ENCODE measurements around the gene COL11A2. TPM values are rescaled to one million over a fixed set of nuclear protein-coding genes. Genes with fewer than 3 reads are reported as not detected.
A peak's percentile ranks its signal among the peaks of the same experiment; 100 is the strongest.

COL11A2 gene
- total RNA-seq, 2 experiments from 2014 or later = 2.8 to 3.0 TPM

DNA sequence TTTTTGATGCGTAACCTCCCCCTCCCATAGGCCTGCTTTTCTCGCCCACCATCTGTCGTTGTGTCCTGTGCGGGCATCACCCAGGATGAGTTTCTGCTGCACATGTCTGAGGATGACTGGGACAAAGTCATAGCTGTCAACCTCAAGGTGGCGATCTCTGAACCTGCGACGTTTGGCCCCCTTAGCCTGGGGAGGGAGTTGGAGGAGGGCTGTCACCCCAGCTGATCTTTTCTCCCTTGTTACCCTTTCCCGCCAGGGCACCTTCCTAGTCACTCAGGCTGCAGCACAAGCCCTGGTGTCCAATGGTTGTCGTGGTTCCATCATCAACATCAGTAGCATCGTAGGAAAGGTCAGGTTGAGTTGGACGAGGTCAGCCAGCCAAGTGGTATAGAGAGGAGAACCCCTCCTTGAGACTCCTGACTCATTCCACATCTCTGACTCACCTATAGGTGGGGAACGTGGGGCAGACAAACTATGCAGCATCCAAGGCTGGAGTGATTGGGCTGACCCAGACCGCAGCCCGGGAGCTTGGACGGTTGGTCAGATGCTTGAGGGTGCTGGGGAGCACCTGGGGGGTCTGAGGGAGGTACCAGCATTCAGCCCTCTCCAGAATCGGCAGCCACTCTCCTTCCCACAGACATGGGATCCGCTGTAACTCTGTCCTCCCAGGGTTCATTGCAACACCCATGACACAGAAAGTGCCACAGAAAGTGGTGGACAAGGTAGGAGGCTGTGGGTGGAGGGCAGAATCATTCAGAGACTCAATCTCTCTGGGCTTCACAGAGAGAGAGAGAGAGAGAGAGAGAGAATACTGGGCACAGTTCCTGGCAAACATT, 13.1 kb upstream of the COL11A2 start:
- Mint-ChIP-seq H3K27me3 (no peaks in the 10 kb centered on the region), H3K36me3 (ENCODE audit: low read depth) (peaks cover 63% of the 10 kb centered on the region), H3K9me3 (no peaks in the 10 kb centered on the region), H3K27ac (peak overlapping the region; percentile 80), H3K4me3 (peak overlapping the region; percentile 90), H3K4me1 (ENCODE audit: low read depth) (peaks cover 72% of the 10 kb centered on the region)
- ChIA-PET POLR2A (interaction anchor here (1.4 to 1.7 kb wide), 2 partner anchors 44 to 233 kb away, joined by 5 to 18 read pairs; no protein-coding TSS in a partner anchor), CTCF (interaction anchor here (0.6 to 3.1 kb wide), 4 partner anchors 43 to 470 kb away, joined by 3 to 11 read pairs (median 3); no protein-coding TSS in a partner anchor)
- DNase-seq (peak in 2 of 14 experiments; percentile 19 to 58), ATAC-seq (ENCODE audit: poor library complexity) (no peak)
- H3K9me3 ChIP-seq (ENCODE audit: control insufficient read depth in 1 of 2, insufficient read depth in 1 of 2, low read length in 2 of 2) = no peaks in the 10 kb centered on the region
- peak overlapping the region; percentile 56 to 65 for H3K27ac ChIP-seq (ENCODE audit: low read depth in 1 of 2, low read length in 2 of 2)
- TF ChIP-seq, protein P1, sequence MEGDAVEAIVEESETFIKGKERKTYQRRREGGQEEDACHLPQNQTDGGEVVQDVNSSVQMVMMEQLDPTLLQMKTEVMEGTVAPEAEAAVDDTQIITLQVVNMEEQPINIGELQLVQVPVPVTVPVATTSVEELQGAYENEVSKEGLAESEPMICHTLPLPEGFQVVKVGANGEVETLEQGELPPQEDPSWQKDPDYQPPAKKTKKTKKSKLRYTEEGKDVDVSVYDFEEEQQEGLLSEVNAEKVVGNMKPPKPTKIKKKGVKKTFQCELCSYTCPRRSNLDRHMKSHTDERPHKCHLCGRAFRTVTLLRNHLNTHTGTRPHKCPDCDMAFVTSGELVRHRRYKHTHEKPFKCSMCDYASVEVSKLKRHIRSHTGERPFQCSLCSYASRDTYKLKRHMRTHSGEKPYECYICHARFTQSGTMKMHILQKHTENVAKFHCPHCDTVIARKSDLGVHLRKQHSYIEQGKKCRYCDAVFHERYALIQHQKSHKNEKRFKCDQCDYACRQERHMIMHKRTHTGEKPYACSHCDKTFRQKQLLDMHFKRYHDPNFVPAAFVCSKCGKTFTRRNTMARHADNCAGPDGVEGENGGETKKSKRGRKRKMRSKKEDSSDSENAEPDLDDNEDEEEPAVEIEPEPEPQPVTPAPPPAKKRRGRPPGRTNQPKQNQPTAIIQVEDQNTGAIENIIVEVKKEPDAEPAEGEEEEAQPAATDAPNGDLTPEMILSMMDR (IDR thresholded peaks at IDR 0.05) = no peak
- intact Hi-C loops (cut with DNase I, micrococcal nuclease) = loop anchor here (10.0 kb wide), 3 partner anchors 361 to 1541 kb away; partner anchors contain the start of genes C6orf47 (in 1 of the 2), CSNK2B (in 1 of the 2), FKBPL (in 1 of the 2) and GPANK1 (in 1 of the 2)
- peaks cover 33% of the 10 kb centered on the region for H3K36me3 ChIP-seq (ENCODE audit: insufficient read depth, low read length)
- H3K4me3 ChIP-seq (ENCODE audit: low read length) = peak overlapping the region; percentile 90
- H3K27me3 ChIP-seq (ENCODE audit: control insufficient read depth in 1 of 2, insufficient read depth in 2 of 2, low read length in 2 of 2) = no peaks in the 10 kb centered on the region
- peaks cover 66% of the 10 kb centered on the region for H3K4me1 ChIP-seq (ENCODE audit: insufficient read depth, low read length)

DNA sequence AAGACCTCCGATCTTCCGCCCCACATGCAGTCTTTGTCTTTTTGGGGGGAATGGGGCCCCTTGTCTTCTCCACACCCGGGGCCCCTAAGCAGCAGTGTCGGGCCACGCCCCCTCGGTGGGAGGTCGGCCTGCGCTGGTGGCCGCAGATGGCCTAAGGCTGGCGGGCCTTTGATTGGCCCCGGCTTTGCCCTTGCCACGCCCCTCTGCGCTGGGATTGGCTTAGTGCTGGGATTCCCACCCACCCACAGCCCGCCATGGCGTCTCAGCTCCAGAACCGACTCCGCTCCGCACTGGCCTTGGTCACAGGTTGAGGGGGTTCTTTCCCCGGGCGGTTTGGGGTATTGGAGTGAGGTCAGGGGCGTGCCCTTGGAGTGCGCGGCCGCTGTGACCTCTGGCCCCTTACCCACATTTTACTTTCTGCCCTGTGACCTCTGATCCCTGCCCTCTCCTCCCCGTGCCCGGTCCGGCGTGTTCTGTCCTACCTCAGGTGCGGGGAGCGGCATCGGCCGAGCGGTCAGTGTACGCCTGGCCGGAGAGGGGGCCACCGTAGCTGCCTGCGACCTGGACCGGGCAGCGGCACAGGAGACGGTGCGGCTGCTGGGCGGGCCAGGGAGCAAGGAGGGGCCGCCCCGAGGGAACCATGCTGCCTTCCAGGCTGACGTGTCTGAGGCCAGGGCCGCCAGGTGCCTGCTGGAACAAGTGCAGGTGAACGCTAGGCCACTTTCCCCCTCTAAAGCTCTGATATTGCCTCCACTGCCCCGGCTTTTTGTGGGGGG, 12.3 kb upstream of the COL11A2 start, which contains the start of gene HSD17B8:
TSS of gene HSD17B8 (plus strand) at position 241 of the 776 bp plus-strand sequence. CDS start at position 255, 14 bp downstream.
- no peaks in the 10 kb centered on the region for H3K27me3 ChIP-seq (ENCODE audit: control insufficient read depth in 1 of 2, insufficient read depth in 2 of 2, low read length in 2 of 2)
- H3K36me3 ChIP-seq (ENCODE audit: insufficient read depth, low read length) = peaks cover 28% of the 10 kb centered on the region
- Mint-ChIP-seq H3K36me3 (ENCODE audit: low read depth) (peaks cover 60% of the 10 kb centered on the region), H3K27me3 (no peaks in the 10 kb centered on the region), H3K27ac (peak within 1 kb of the TSS; percentile 80), H3K4me1 (ENCODE audit: low read depth) (peaks cover 71% of the 10 kb centered on the region), H3K9me3 (no peaks in the 10 kb centered on the region), H3K4me3 (peak within 1 kb of the TSS; percentile 90)
- CTCF ChIA-PET = interaction anchor here (1.0 to 3.1 kb wide), 3 partner anchors 44 to 95 kb away, joined by 3 to 11 read pairs (median 3); no protein-coding TSS in a partner anchor
- H3K4me1 ChIP-seq (ENCODE audit: insufficient read depth, low read length) = peaks cover 64% of the 10 kb centered on the region
- POLR2A ChIA-PET = interaction anchor here (0.6 to 1.7 kb wide), 4 partner anchors 21 to 233 kb away, joined by 3 to 18 read pairs (median 4); partner anchors contain the start of genes RPS18 and VPS52
- ATAC-seq (ENCODE audit: poor library complexity) (peak; percentile 56), DNase-seq (peak; percentile 70 to 94 (median 86))
- peak within 1 kb of the TSS; percentile 90 for H3K4me3 ChIP-seq (ENCODE audit: low read length)
- H3K27ac ChIP-seq (ENCODE audit: low read depth in 1 of 2, low read length in 2 of 2) = peak within 1 kb of the TSS; percentile 56 to 65
- intact Hi-C loops (cut with DNase I, micrococcal nuclease) = loop anchor here (5.0 to 10.0 kb wide), 5 partner anchors 188 to 1540 kb away; partner anchors contain the start of genes C6orf47 (in 1 of the 2), CSNK2B (in 1 of the 2), FKBPL (in 1 of the 2) and GPANK1 (in 1 of the 2)
- no peaks in the 10 kb centered on the region for H3K9me3 ChIP-seq (ENCODE audit: control insufficient read depth in 1 of 2, insufficient read depth in 1 of 2, low read length in 2 of 2)
- TF ChIP-seq, protein P1 (IDR thresholded peaks at IDR 0.05) = no peak

DNA sequence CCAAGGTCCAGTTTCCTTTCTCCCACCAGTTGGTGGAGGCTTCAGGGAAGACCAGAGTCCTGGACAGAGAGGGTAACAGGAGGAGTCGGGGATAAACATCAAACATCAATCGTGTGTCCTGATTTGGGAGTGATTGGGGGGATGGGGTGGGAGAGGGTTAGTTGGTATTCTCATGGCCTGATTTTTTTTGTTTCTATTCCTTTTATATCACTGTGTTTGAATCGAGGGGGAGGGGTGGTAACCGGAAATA, 11.8 kb upstream of the COL11A2 start:
- H3K4me3 ChIP-seq (ENCODE audit: low read length) = peak overlapping the region; percentile 90
- Mint-ChIP-seq H3K27ac (peak overlapping the region; percentile 80), H3K27me3 (no peaks in the 10 kb centered on the region), H3K4me1 (ENCODE audit: low read depth) (peaks cover 71% of the 10 kb centered on the region), H3K9me3 (no peaks in the 10 kb centered on the region), H3K4me3 (peak overlapping the region; percentile 90), H3K36me3 (ENCODE audit: low read depth) (peaks cover 60% of the 10 kb centered on the region)
- ChIA-PET CTCF (interaction anchor here (3.1 kb wide), 1 partner anchor 44 kb away, joined by 11 read pairs; no protein-coding TSS in a partner anchor), POLR2A (interaction anchor here (0.6 to 1.7 kb wide), 4 partner anchors 20 to 232 kb away, joined by 3 to 18 read pairs (median 4); partner anchors contain the start of genes RPS18 and VPS52)
- DNase-seq (no peak), ATAC-seq (ENCODE audit: poor library complexity) (no peak)
- peaks cover 26% of the 10 kb centered on the region for H3K36me3 ChIP-seq (ENCODE audit: insufficient read depth, low read length)
- TF ChIP-seq, protein P1 (IDR thresholded peaks at IDR 0.05) = no peak
- H3K27me3 ChIP-seq (ENCODE audit: control insufficient read depth in 1 of 2, insufficient read depth in 2 of 2, low read length in 2 of 2) = no peaks in the 10 kb centered on the region
- H3K27ac ChIP-seq (ENCODE audit: low read depth in 1 of 2, low read length in 2 of 2) = peak overlapping the region; percentile 7 to 65
- H3K9me3 ChIP-seq (ENCODE audit: control insufficient read depth in 1 of 2, insufficient read depth in 1 of 2, low read length in 2 of 2) = no peaks in the 10 kb centered on the region
- peaks cover 66% of the 10 kb centered on the region for H3K4me1 ChIP-seq (ENCODE audit: insufficient read depth, low read length)
- intact Hi-C loops (cut with DNase I, micrococcal nuclease) = loop anchor here (5.0 to 10.0 kb wide), 5 partner anchors 188 to 1539 kb away; partner anchors contain the start of genes C6orf47 (in 1 of the 2), CSNK2B (in 1 of the 2), FKBPL (in 1 of the 2) and GPANK1 (in 1 of the 2)

Measured in CD4-positive, alpha-beta T cell (primary cell).